Ovary (tissue), 9 donors: ENCODE measurements around the gene RTN1. TPM values are rescaled to one million over a fixed set of nuclear protein-coding genes. Genes with fewer than 3 reads are reported as not detected.

ENCODE experiments used
- DNase-seq, 5 donors: peaks; one replicate each; pipeline ENCODE4 v3.0.0-alpha.2; 2019 to 2020
- H3K27ac ChIP-seq, 2 donors: fragments of 200-600 bp; one replicate each; pipeline versions ENCODE4 v1.5.1 to v1.8.0; 2019 to 2022
- H3K27me3 ChIP-seq: fragments of 200-600 bp; one replicate; pipeline ENCODE4 v1.8.0; 2022
- H3K36me3 ChIP-seq: fragments of 200-600 bp; sonication (generic); one replicate; pipeline ENCODE4 v1.5.1; 2019
- H3K4me1 ChIP-seq: one replicate; pipeline ENCODE4 v1.8.1; 2013; ENCODE audit warnings: mild to moderate bottlenecking, moderate library complexity; ENCODE audit not compliant: insufficient read depth
- H3K4me3 ChIP-seq: fragments of 200-600 bp; sonication (generic); one replicate; pipeline ENCODE4 v1.5.1; 2017
- H3K9me3 ChIP-seq, 2 donors: fragments of 200-600 bp in 1 of 2; sonication (generic) in 1 of 2; one replicate each; pipeline versions ENCODE4 v1.5.1 to v1.8.1; 2013 to 2019; ENCODE audit warnings: mild to moderate bottlenecking in 1 of 2, moderate library complexity in 1 of 2
- CTCF ChIP-seq, 3 donors: fragments of 450-650 bp in 2 of 3; fragments of 200-600 bp in 1 of 3; IDR thresholded peaks; one replicate each; pipeline versions ENCODE4 v1.5.1 to v1.8.0; 2016 to 2022; ENCODE audit warnings: antibody characterized with exemption in 3 of 3, mild to moderate bottlenecking in 1 of 3
- EP300 ChIP-seq: sonication (generic); formaldehyde crosslinking; IDR thresholded peaks from one replicate; pipeline ENCODE4 v1.6.1; 2017; ENCODE audit warnings: antibody characterized with exemption
- POLR2A ChIP-seq: fragments of 450-650 bp; IDR thresholded peaks from one replicate; pipeline ENCODE4 v1.6.1; 2017; ENCODE audit warnings: antibody characterized with exemption, mild to moderate bottlenecking, moderate library complexity
- WGBS, 3 donors: extraction: QIAGEN DNeasy Blood & Tissue Kit in 1 of 3; methylation state at CpG; one replicate each; pipeline versions ENCODE4 v1.1.5 to v1.1.7; 2013 to 2017; 5-methylcytosine and 5-hydroxymethylcytosine counted together
- intact Hi-C, 4 donors: fragments of 100-400 bp; cut with DNase I; formaldehyde crosslinking; loops; one replicate each; pipeline versions ENCODE4 v1.11.0 to v1.15.1; 2022 to 2023
- polyA plus RNA-seq, 2 donors: library from polyadenylated mRNA; stranded (reverse); fragments of 200-250 nt in 1 of 2; fragments of 350-450 nt in 1 of 2; fragmentation: Illumina TruSeq in 1 of 2; extraction: RNeasy Lipid Tissue Mini Kit (QIAGEN cat#74804) in 1 of 2; gene quantifications; one replicate each; pipeline ENCODE4 v1.2.3, GENCODE V29; 2013 to 2014
- total RNA-seq, 7 donors: library from RNA; depleted of rRNA in 2 of 7; stranded (reverse); fragments of >200 nt in 2 of 7; fragmentation: NEBNext Ultra II Directional in 3 of 7; extraction: Animal tissue kit (Norgen Biotek cat#: 25700) in 3 of 7; gene quantifications; one replicate each; pipeline versions ENCODE4 v1.1.0 to v1.2.4, GENCODE V29; 2016 to 2023
- donor health status: DM: no; HTN: no; CAD: no; lungs with moderate emphysema.
- donor health status: DM: no; HTN: no; CAD: no.
- donor health status: Bipolar disorder and iron deficiency.
- donor health status: DM: yes; HTN: yes; CAD: no.
- donor health status: DM: no; HTN: no; CAD: no.
- donor health status: DM: yes; HTN: yes; CAD: no.

The RTN1 gene
- total and polyA plus RNA-seq, 9 donors = 0.51 to 10.2 (median 1.00) TPM

GRCh38 chr14:59711080-59711479 lies 159.5 kb downstream of the RTN1 start:
- no peaks in the 10 kb centered on the region for H3K27me3 ChIP-seq
- H3K9me3 ChIP-seq = peaks cover 0 to 3% of the 10 kb centered on the region in 2 donors
- no peak for DNase-seq
- TF ChIP-seq CTCF (IDR thresholded peaks at IDR 0.05) (no peak), POLR2A (no peak), EP300 (no peak)
- H3K4me3 ChIP-seq = no peak overlapping the region
- no peaks in the 10 kb centered on the region for H3K4me1 ChIP-seq
- no peaks in the 10 kb centered on the region for H3K36me3 ChIP-seq
- WGBS, 3 donors = 45 to 52% (median 46%) methylated on average over 2 of the region's 2 CpGs
- intact Hi-C loops = no loop called here
- no peak overlapping the region for H3K27ac ChIP-seq

GRCh38 chr14:59707778-59708561 lies 162.6 kb downstream of the RTN1 start:
- WGBS, 3 donors = 20 to 35% (median 26%) methylated on average over 7 of the region's 7 CpGs
- intact Hi-C loops = no loop called here

GRCh38 chr14:59705866-59706265 lies 164.7 kb downstream of the RTN1 start:
- intact Hi-C loops = no loop called here

More at GRCh38 chr14:59707778-59708561, 162.6 kb downstream of the RTN1 start:
- Histone ChIP-seq H3K27me3 (no peaks in the 10 kb centered on the region), H3K9me3 (no peaks in the 10 kb centered on the region), H3K36me3 (no peaks in the 10 kb centered on the region), H3K4me1 (no peaks in the 10 kb centered on the region), H3K4me3 (no peak overlapping the region), H3K27ac (no peak overlapping the region)
- no peak for DNase-seq
- TF ChIP-seq EP300 (no peak), CTCF (IDR thresholded peaks at IDR 0.05) (no peak), POLR2A (no peak)

GRCh38 chr14:59705245-59705644 lies 165.3 kb downstream of the RTN1 start:
- no peak overlapping the region for H3K4me3 ChIP-seq
- 45 to 54% (median 51%) methylated on average over 2 of the region's 2 CpGs for WGBS, 3 donors
- DNase-seq = no peak
- no peak overlapping the region for H3K27ac ChIP-seq
- H3K36me3 ChIP-seq = no peaks in the 10 kb centered on the region
- H3K9me3 ChIP-seq = no peaks in the 10 kb centered on the region
- intact Hi-C loops = no loop called here
- TF ChIP-seq POLR2A = no peak
- no peak for TF ChIP-seq CTCF (IDR thresholded peaks at IDR 0.05)
- TF ChIP-seq EP300 = no peak
- H3K27me3 ChIP-seq = no peaks in the 10 kb centered on the region
- H3K4me1 ChIP-seq = no peaks in the 10 kb centered on the region

More at GRCh38 chr14:59705866-59706265, 164.7 kb downstream of the RTN1 start:
- H3K4me3 ChIP-seq = no peak overlapping the region
- no peak overlapping the region for H3K27ac ChIP-seq
- no peaks in the 10 kb centered on the region for H3K4me1 ChIP-seq
- no peaks in the 10 kb centered on the region for H3K36me3 ChIP-seq
- H3K27me3 ChIP-seq = no peaks in the 10 kb centered on the region
- no peaks in the 10 kb centered on the region for H3K9me3 ChIP-seq
- TF ChIP-seq CTCF (IDR thresholded peaks at IDR 0.05) = no peak
- no peak for TF ChIP-seq POLR2A
- TF ChIP-seq EP300 = no peak
- 75 to 81% (median 76%) methylated on average over 4 of the region's 4 CpGs for WGBS, 3 donors
- no peak for DNase-seq
